GM12891 (cell line): Measurements from ENCODE around the gene SRGAP1.

ENCODE experiments used
- POLR2A ChIP-seq: IDR thresholded peaks from 2 replicates; pipeline ENCODE4 v1.6.1; 2011; ENCODE audit warnings: low read depth, low read length, control low read depth
- POLR2AphosphoS5 ChIP-seq: IDR thresholded peaks from 2 replicates; pipeline ENCODE4 v1.6.1; 2011; ENCODE audit warnings: low read depth, low read length, control low read depth
- TAF1 ChIP-seq: IDR thresholded peaks from 2 replicates; pipeline ENCODE4 v1.6.1; 2011; ENCODE audit warnings: low read depth, low read length, control low read depth

DNA sequence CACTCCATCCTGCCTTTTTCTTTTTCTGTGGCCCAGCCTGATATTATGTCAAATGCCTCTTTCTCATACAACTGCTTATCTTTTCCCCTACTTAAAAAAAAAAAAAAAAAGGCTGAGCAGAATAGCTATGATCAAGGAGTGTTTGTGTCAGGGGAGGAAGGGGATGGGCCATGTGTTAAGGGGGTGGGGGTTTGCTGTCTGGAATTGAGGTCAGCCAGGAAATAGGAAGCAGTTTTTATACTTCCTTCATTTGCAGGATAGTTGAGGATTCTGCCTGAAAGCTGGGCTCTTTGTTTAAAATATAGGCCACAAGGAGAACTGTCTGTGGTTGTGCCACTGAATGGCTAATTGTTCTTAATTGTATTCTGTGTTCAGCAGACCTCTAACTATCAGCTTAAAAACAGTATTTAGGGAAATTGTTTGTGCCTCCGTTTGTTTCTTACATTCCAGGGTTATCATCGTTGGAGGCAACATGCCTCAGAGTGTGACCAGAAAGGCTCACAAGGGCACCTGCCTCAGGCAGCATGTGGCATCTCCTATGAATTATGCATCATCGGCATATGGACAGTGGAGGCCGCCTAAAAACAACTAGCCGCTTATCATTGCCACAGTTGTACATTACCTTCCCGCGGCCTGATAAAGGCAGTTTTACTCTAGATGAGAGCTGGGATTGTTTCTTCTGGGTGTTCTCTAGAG, 96.0 kb downstream of the SRGAP1 start:
- TF ChIP-seq POLR2A (no peak), POLR2AphosphoS5 (no peak), TAF1 (no peak)
